ENCODE measurements around the gene REV1.

REV1 gene

GRCh38 chr2:99414566-99414965 is 75.3 kb downstream of the REV1 start:
- H3K9ac ChIP-seq (ENCODE audit: low read depth, low read length) = no peak overlapping the region
- H3K4me1 ChIP-seq (ENCODE audit: control insufficient read depth, insufficient read depth, low read length) = no peaks in the 10 kb centered on the region
- no peak overlapping the region for H3K4me3 ChIP-seq (ENCODE audit: low read depth, low read length)
- no peaks in the 10 kb centered on the region for H3K36me3 ChIP-seq (ENCODE audit: control insufficient read depth, insufficient read depth, low read length)
- no peaks in the 10 kb centered on the region for H3K27me3 ChIP-seq (ENCODE audit: control insufficient read depth, insufficient read depth, low read length)
- H3K9me3 ChIP-seq (ENCODE audit: control insufficient read depth, insufficient read depth, low read length) = no peaks in the 10 kb centered on the region

GRCh38 chr2:99410276-99410675 is 79.5 kb downstream of the REV1 start:
- peaks cover 2% of the 10 kb centered on the region for H3K36me3 ChIP-seq (ENCODE audit: control insufficient read depth, insufficient read depth, low read length)
- H3K4me3 ChIP-seq (ENCODE audit: low read depth, low read length) = no peak overlapping the region
- no peaks in the 10 kb centered on the region for H3K27me3 ChIP-seq (ENCODE audit: control insufficient read depth, insufficient read depth, low read length)
- no peaks in the 10 kb centered on the region for H3K4me1 ChIP-seq (ENCODE audit: control insufficient read depth, insufficient read depth, low read length)
- H3K9ac ChIP-seq (ENCODE audit: low read depth, low read length) = no peak overlapping the region
- H3K9me3 ChIP-seq (ENCODE audit: control insufficient read depth, insufficient read depth, low read length) = no peaks in the 10 kb centered on the region

GRCh38 chr2:99406137-99406536 is 83.7 kb downstream of the REV1 start:
- Histone ChIP-seq H3K9me3 (ENCODE audit: control insufficient read depth, insufficient read depth, low read length) (no peaks in the 10 kb centered on the region), H3K4me1 (ENCODE audit: control insufficient read depth, insufficient read depth, low read length) (peaks cover 15% of the 10 kb centered on the region), H3K4me3 (ENCODE audit: low read depth, low read length) (no peak overlapping the region), H3K36me3 (ENCODE audit: control insufficient read depth, insufficient read depth, low read length) (peaks cover 13% of the 10 kb centered on the region), H3K9ac (ENCODE audit: low read depth, low read length) (no peak overlapping the region), H3K27me3 (ENCODE audit: control insufficient read depth, insufficient read depth, low read length) (no peaks in the 10 kb centered on the region)

GRCh38 chr2:99404797-99405669 is 84.8 kb downstream of the REV1 start:
- H3K27me3 ChIP-seq (ENCODE audit: control insufficient read depth, insufficient read depth, low read length) = no peaks in the 10 kb centered on the region

GRCh38 chr2:99404039-99404796 is 85.6 kb downstream of the REV1 start:
- Histone ChIP-seq H3K9me3 (ENCODE audit: control insufficient read depth, insufficient read depth, low read length) (no peaks in the 10 kb centered on the region), H3K9ac (ENCODE audit: low read depth, low read length) (no peak overlapping the region), H3K36me3 (ENCODE audit: control insufficient read depth, insufficient read depth, low read length) (peaks cover 13% of the 10 kb centered on the region), H3K4me3 (ENCODE audit: low read depth, low read length) (no peak overlapping the region), H3K27me3 (ENCODE audit: control insufficient read depth, insufficient read depth, low read length) (no peaks in the 10 kb centered on the region), H3K4me1 (ENCODE audit: control insufficient read depth, insufficient read depth, low read length) (peaks cover 15% of the 10 kb centered on the region)

More at GRCh38 chr2:99404797-99405669, 84.8 kb downstream of the REV1 start:
- Histone ChIP-seq H3K9ac (ENCODE audit: low read depth, low read length) (no peak overlapping the region), H3K4me3 (ENCODE audit: low read depth, low read length) (no peak overlapping the region), H3K4me1 (ENCODE audit: control insufficient read depth, insufficient read depth, low read length) (peaks cover 15% of the 10 kb centered on the region), H3K9me3 (ENCODE audit: control insufficient read depth, insufficient read depth, low read length) (no peaks in the 10 kb centered on the region), H3K36me3 (ENCODE audit: control insufficient read depth, insufficient read depth, low read length) (peaks cover 13% of the 10 kb centered on the region)

GRCh38 chr2:99403524-99403923 is 86.3 kb downstream of the REV1 start:
- Histone ChIP-seq H3K4me3 (ENCODE audit: low read depth, low read length) (no peak overlapping the region), H3K27me3 (ENCODE audit: control insufficient read depth, insufficient read depth, low read length) (no peaks in the 10 kb centered on the region), H3K9ac (ENCODE audit: low read depth, low read length) (no peak overlapping the region), H3K9me3 (ENCODE audit: control insufficient read depth, insufficient read depth, low read length) (no peaks in the 10 kb centered on the region), H3K4me1 (ENCODE audit: control insufficient read depth, insufficient read depth, low read length) (peaks cover 15% of the 10 kb centered on the region), H3K36me3 (ENCODE audit: control insufficient read depth, insufficient read depth, low read length) (peaks cover 20% of the 10 kb centered on the region)

GRCh38 chr2:99403084-99403483 is 86.7 kb downstream of the REV1 start:
- Histone ChIP-seq H3K4me1 (ENCODE audit: control insufficient read depth, insufficient read depth, low read length) (peaks cover 15% of the 10 kb centered on the region), H3K36me3 (ENCODE audit: control insufficient read depth, insufficient read depth, low read length) (peaks cover 24% of the 10 kb centered on the region), H3K4me3 (ENCODE audit: low read depth, low read length) (no peak overlapping the region), H3K27me3 (ENCODE audit: control insufficient read depth, insufficient read depth, low read length) (no peaks in the 10 kb centered on the region), H3K9me3 (ENCODE audit: control insufficient read depth, insufficient read depth, low read length) (no peaks in the 10 kb centered on the region), H3K9ac (ENCODE audit: low read depth, low read length) (no peak overlapping the region)

GRCh38 chr2:99401841-99402240 is 88.0 kb downstream of the REV1 start:
- Histone ChIP-seq H3K4me3 (ENCODE audit: low read depth, low read length) (no peak overlapping the region), H3K9me3 (ENCODE audit: control insufficient read depth, insufficient read depth, low read length) (no peaks in the 10 kb centered on the region), H3K4me1 (ENCODE audit: control insufficient read depth, insufficient read depth, low read length) (peaks cover 15% of the 10 kb centered on the region), H3K36me3 (ENCODE audit: control insufficient read depth, insufficient read depth, low read length) (peaks cover 28% of the 10 kb centered on the region), H3K9ac (ENCODE audit: low read depth, low read length) (no peak overlapping the region), H3K27me3 (ENCODE audit: control insufficient read depth, insufficient read depth, low read length) (no peaks in the 10 kb centered on the region)

- Histone ChIP-seq H3K27me3 (ENCODE audit: control insufficient read depth, insufficient read depth, low read length) (no peaks in the 10 kb centered on the region), H3K36me3 (ENCODE audit: control insufficient read depth, insufficient read depth, low read length) (peaks cover 30% of the 10 kb centered on the region), H3K9me3 (ENCODE audit: control insufficient read depth, insufficient read depth, low read length) (no peaks in the 10 kb centered on the region), H3K4me1 (ENCODE audit: control insufficient read depth, insufficient read depth, low read length) (peaks cover 15% of the 10 kb centered on the region), H3K4me3 (ENCODE audit: low read depth, low read length) (no peak overlapping the region), H3K9ac (ENCODE audit: low read depth, low read length) (no peak overlapping the region)
Measured at GRCh38 chr2:99399795-99400194, 90.0 kb downstream of the REV1 start.

- Histone ChIP-seq H3K4me3 (ENCODE audit: low read depth, low read length) (no peak overlapping the region), H3K4me1 (ENCODE audit: control insufficient read depth, insufficient read depth, low read length) (peaks cover 11% of the 10 kb centered on the region), H3K9ac (ENCODE audit: low read depth, low read length) (no peak overlapping the region), H3K27me3 (ENCODE audit: control insufficient read depth, insufficient read depth, low read length) (no peaks in the 10 kb centered on the region), H3K36me3 (ENCODE audit: control insufficient read depth, insufficient read depth, low read length) (peaks cover 24% of the 10 kb centered on the region), H3K9me3 (ENCODE audit: control insufficient read depth, insufficient read depth, low read length) (no peaks in the 10 kb centered on the region)
Measured at GRCh38 chr2:99399063-99399462, 90.8 kb downstream of the REV1 start.

GRCh38 chr2:99398303-99398702 is 91.5 kb downstream of the REV1 start:
- Histone ChIP-seq H3K4me1 (ENCODE audit: control insufficient read depth, insufficient read depth, low read length) (peaks cover 4% of the 10 kb centered on the region), H3K9ac (ENCODE audit: low read depth, low read length) (no peak overlapping the region), H3K36me3 (ENCODE audit: control insufficient read depth, insufficient read depth, low read length) (peaks cover 28% of the 10 kb centered on the region), H3K9me3 (ENCODE audit: control insufficient read depth, insufficient read depth, low read length) (no peaks in the 10 kb centered on the region), H3K4me3 (ENCODE audit: low read depth, low read length) (no peak overlapping the region), H3K27me3 (ENCODE audit: control insufficient read depth, insufficient read depth, low read length) (no peaks in the 10 kb centered on the region)

All from iPS-15b (cell line).